ENCODE data around the gene PYY. TPM values are rescaled to one million over a fixed set of nuclear protein-coding genes. Genes with fewer than 3 reads are reported as not detected.

The PYY gene
- total RNA-seq, 1 experiment from 2014 or later: 2.0 TPM

DNA sequence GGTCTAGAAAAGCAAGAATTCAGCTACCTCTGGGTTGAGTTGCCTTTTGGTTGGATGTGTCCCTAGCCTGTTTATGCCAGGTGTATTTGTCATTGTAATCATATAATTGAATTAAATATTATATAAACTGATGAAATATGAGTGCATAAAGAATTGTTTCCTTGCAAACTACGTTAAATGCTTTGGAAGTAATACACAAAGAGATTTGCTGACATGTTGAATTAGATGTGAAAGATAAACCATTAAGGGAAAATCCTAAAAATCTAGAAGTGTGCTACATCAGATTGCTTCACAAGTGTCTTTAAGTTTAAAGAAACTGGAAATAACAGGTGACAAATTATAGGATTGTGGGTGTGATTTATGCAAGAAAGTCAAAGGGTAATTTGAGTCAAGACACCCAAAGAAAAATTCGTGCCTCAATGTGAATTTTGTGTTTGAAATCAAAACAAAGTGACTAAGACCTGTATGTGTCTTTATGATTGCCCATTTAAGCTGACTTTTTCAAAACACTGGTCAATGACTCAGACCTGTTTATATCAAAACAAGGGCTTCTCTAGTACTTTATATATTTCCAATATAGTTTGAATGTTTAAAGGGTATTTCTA, 5.1 kb upstream of the PYY start:
- Histone ChIP-seq H4K5ac (ENCODE audit: insufficient read length, low read depth, low read length) (no peak overlapping the region), H3K4ac (ENCODE audit: low read depth, low read length) (no peak overlapping the region), H3K27me3 (ENCODE audit: insufficient read depth, low read length) (peaks cover 4% of the 10 kb centered on the region; the same call in 1 of the 2 replicates), H3K23ac (ENCODE audit: insufficient read length, low read depth, low read length) (no peak overlapping the region), H3K14ac (ENCODE audit: insufficient read depth, low read length) (no peak overlapping the region), H3T11ph (ENCODE audit: low read length) (no peak overlapping the region), H3K27ac (ENCODE audit: insufficient read length, low read depth, low read length) (no peak overlapping the region), H2BK120ac (ENCODE audit: low read depth, low read length, poor library complexity, severe bottlenecking) (no peak overlapping the region), H3K4me2 (ENCODE audit: insufficient read depth, insufficient read length, low read length) (no peak overlapping the region), H2AFZ (ENCODE audit: low read length) (no peak overlapping the region), H3K4me1 (ENCODE audit: insufficient read depth, low read length) (no peaks in the 10 kb centered on the region), H2BK5ac (ENCODE audit: insufficient read length, low read length) (no peak overlapping the region), H3K79me2 (ENCODE audit: insufficient read depth, low read length) (no peaks in the 10 kb centered on the region), H3K79me1 (ENCODE audit: insufficient read depth, low read depth, low read length, poor library complexity, severe bottlenecking) (no peaks in the 10 kb centered on the region), H4K8ac (replicated peaks; ENCODE audit: insufficient read length, low read depth, low read length) (no peak overlapping the region), H2BK12ac (ENCODE audit: insufficient read length, low read depth, low read length) (no peak overlapping the region), H4K91ac (ENCODE audit: insufficient read length, low read depth, low read length) (no peak overlapping the region), H3K56ac (ENCODE audit: insufficient read length, low read depth, low read length) (no peak overlapping the region), H2BK15ac (ENCODE audit: low read depth, low read length) (no peak overlapping the region), H3K23me2 (ENCODE audit: insufficient read length, low read depth, low read length, poor library complexity, severe bottlenecking) (no peaks in the 10 kb centered on the region), H2BK20ac (ENCODE audit: low read depth, low read length, poor library complexity, severe bottlenecking) (no peak overlapping the region), H3K9me3 (ENCODE audit: control insufficient read depth, low read depth, low read length) (no peaks in the 10 kb centered on the region), H3K18ac (ENCODE audit: insufficient read length, low read depth, low read length) (no peak overlapping the region), H4K20me1 (ENCODE audit: control insufficient read depth, insufficient read depth, insufficient read length) (no peaks in the 10 kb centered on the region), H3K9ac (ENCODE audit: extremely low read depth, insufficient read length, low read length) (no peak overlapping the region), H2AK5ac (ENCODE audit: insufficient read length, low read length) (no peak overlapping the region)
- whole genome bisulfite sequencing (ENCODE audit: extremely low coverage, insufficient read length, low lambda C conversion rate): no CpG with 5 or more reads among the region's 2 CpGs
- peaks cover 27% of the 10 kb centered on the region for H3K27me3 Mint-ChIP-seq (ENCODE audit: low read depth)
- H3K9me3 Mint-ChIP-seq: no peaks in the 10 kb centered on the region; a peak in 1 of 5 replicates
- TF ChIP-seq, protein P1, sequence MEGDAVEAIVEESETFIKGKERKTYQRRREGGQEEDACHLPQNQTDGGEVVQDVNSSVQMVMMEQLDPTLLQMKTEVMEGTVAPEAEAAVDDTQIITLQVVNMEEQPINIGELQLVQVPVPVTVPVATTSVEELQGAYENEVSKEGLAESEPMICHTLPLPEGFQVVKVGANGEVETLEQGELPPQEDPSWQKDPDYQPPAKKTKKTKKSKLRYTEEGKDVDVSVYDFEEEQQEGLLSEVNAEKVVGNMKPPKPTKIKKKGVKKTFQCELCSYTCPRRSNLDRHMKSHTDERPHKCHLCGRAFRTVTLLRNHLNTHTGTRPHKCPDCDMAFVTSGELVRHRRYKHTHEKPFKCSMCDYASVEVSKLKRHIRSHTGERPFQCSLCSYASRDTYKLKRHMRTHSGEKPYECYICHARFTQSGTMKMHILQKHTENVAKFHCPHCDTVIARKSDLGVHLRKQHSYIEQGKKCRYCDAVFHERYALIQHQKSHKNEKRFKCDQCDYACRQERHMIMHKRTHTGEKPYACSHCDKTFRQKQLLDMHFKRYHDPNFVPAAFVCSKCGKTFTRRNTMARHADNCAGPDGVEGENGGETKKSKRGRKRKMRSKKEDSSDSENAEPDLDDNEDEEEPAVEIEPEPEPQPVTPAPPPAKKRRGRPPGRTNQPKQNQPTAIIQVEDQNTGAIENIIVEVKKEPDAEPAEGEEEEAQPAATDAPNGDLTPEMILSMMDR (conservative IDR thresholded peaks at IDR 0.05): no peak
- H3K36me3 Mint-ChIP-seq (ENCODE audit: insufficient read depth in 1 of 3, low read depth in 3 of 3): no peaks in the 10 kb centered on the region
- DNase-seq: no peak
- H3K4me1 Mint-ChIP-seq: 0 out of 4 replicates have a peak, but pooled peaks cover 0 to 2% of the 10 kb centered on the region in 2 experiments
- H3K27ac Mint-ChIP-seq: no peak overlapping the region
- H3K4me3 Mint-ChIP-seq: no peak overlapping the region

All from H9 (cell line).